Osteocyte (in vitro differentiated cells): ENCODE measurements around the gene AGPS. TPM values are rescaled to one million over a fixed set of nuclear protein-coding genes. Genes with fewer than 3 reads are reported as not detected.
"Not testable (repeated sequence)": the region's sequence is repeated elsewhere in the genome, so short reads cannot be mapped to it uniquely, and the experiment has no call there.

Source experiments
- DNase-seq: peaks from one replicate; pipeline ENCODE4 v3.0.0; 2021; ENCODE audit warnings: mixed read lengths; ENCODE audit not compliant: unreplicated experiment; ENCODE audit errors: extremely low spot score
- H3K27ac Mint-ChIP-seq: one replicate; pipeline ENCODE4 v1.8.0; 2021; ENCODE audit warnings: mild to moderate bottlenecking, mixed read lengths; ENCODE audit not compliant: unreplicated experiment
- H3K27me3 Mint-ChIP-seq: one replicate; pipeline ENCODE4 v1.8.0; 2021; ENCODE audit warnings: mixed read lengths; ENCODE audit not compliant: unreplicated experiment
- H3K36me3 Mint-ChIP-seq: one replicate; pipeline ENCODE4 v1.8.0; 2021; ENCODE audit warnings: mixed read lengths; ENCODE audit not compliant: unreplicated experiment
- H3K4me1 Mint-ChIP-seq: one replicate; pipeline ENCODE4 v1.8.0; 2021; ENCODE audit warnings: mixed read lengths; ENCODE audit not compliant: unreplicated experiment
- H3K4me3 Mint-ChIP-seq: one replicate; pipeline ENCODE4 v1.8.0; 2021; ENCODE audit warnings: mild to moderate bottlenecking, moderate library complexity, mixed read lengths; ENCODE audit not compliant: unreplicated experiment
- H3K9me3 Mint-ChIP-seq: one replicate; pipeline ENCODE4 v1.8.0; 2021; ENCODE audit warnings: mixed read lengths; ENCODE audit not compliant: unreplicated experiment
- total RNA-seq: library from RNA; stranded (reverse); gene quantifications from 2 replicates; pipeline ENCODE4 v1.2.1, GENCODE V29; 2021
- TF ChIP-seq, protein P1 (sequence below): fragments of 200-600 bp; sonication (generic); IDR thresholded peaks from 2 replicates; pipeline ENCODE4 v1.5.0; 2021; ENCODE audit warnings: antibody characterized with exemption, mild to moderate bottlenecking, moderate library complexity

Gene AGPS
- total RNA-seq, 1 donor from 2014 or later = 38.0 TPM

DNA sequence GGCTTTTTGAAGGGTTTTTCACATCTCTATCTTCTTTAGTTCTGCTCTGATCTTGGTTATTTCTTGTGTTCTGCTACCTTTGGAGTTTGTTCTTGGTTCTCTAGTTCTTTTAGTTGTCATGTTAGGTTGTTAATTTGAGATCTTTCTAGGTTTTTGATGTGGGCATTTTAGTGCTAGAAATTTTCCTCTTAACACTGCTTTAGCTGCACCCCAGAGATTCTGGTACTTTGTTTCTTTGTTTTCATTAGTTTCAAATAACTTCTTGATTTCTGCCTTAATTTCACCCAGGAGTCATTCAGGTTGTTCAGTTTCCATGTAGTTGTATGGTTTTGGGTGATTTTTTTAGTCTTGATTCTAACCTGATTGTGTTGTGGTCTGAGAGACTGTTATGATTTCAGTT is 34.7 kb downstream of the AGPS start:
- Mint-ChIP-seq H3K36me3 (peaks cover 38% of the 10 kb centered on the region), H3K4me3 (no peak overlapping the region), H3K27ac (no peak overlapping the region), H3K4me1 (peaks cover 5% of the 10 kb centered on the region), H3K27me3 (no peaks in the 10 kb centered on the region), H3K9me3 (peaks cover 43% of the 10 kb centered on the region)
- DNase-seq = no peak
- TF ChIP-seq, protein P1, sequence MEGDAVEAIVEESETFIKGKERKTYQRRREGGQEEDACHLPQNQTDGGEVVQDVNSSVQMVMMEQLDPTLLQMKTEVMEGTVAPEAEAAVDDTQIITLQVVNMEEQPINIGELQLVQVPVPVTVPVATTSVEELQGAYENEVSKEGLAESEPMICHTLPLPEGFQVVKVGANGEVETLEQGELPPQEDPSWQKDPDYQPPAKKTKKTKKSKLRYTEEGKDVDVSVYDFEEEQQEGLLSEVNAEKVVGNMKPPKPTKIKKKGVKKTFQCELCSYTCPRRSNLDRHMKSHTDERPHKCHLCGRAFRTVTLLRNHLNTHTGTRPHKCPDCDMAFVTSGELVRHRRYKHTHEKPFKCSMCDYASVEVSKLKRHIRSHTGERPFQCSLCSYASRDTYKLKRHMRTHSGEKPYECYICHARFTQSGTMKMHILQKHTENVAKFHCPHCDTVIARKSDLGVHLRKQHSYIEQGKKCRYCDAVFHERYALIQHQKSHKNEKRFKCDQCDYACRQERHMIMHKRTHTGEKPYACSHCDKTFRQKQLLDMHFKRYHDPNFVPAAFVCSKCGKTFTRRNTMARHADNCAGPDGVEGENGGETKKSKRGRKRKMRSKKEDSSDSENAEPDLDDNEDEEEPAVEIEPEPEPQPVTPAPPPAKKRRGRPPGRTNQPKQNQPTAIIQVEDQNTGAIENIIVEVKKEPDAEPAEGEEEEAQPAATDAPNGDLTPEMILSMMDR = no peak

DNA sequence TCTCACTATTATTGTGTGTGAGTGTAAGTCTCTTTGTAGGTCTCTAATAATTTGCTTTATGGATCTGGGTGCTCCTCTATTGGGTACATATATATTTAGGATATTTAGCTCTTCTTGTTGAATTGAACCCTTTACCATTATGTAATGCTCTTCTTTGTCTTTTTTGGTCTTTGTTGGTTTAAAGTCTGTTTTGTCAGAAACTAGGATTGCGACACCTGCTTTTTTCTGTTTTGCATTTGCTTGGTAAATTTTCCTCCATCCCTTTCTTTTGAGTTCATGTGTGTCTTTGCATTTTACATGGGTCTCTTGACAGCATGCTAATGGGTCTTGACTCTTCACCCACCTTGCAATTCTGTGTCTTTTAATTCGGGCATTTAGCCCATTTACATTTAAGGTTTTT is 35.4 kb downstream of the AGPS start:
- Mint-ChIP-seq H3K9me3 (peaks cover 43% of the 10 kb centered on the region), H3K36me3 (peaks cover 42% of the 10 kb centered on the region)
- not testable (repeated sequence) for H3K4me1 Mint-ChIP-seq, DNase-seq, H3K27me3 Mint-ChIP-seq, H3K27ac Mint-ChIP-seq, H3K4me3 Mint-ChIP-seq

DNA sequence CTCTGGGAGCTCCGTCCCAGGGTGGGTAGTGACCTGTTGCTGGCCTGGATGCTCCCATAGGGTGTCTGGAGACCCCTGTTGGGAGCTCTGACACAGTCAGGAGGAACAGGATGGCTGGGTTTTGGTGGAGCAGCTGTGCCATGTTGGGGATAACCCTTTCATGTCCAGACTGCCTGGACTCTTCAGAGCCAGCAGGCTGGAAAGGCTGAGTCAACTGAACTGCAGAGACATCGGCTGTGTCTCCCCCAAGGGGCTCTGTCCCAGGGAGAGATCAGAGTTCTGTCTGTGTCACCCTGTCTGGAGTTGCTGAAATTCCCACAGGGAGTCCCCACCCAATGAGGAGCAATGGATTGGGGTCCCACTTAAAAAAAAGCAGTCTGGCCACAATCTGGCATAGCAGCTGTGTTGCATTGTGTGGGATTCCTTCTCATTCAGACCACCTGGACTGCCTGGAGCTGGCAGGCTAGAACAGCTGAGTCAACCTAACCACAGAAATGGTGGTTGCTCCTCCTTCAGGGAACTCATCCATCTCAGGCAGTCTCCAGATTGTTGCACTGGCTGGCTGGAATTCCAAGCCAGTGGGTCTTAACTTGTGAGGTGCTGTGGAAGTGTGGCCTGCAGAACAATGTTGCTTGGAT is 37.2 kb downstream of the AGPS start:
- H3K36me3 Mint-ChIP-seq = peaks cover 48% of the 10 kb centered on the region
- H3K27ac Mint-ChIP-seq = peak overlapping the region; percentile 5
- peaks cover 5% of the 10 kb centered on the region for H3K4me1 Mint-ChIP-seq
- no peaks in the 10 kb centered on the region for H3K27me3 Mint-ChIP-seq
- H3K4me3 Mint-ChIP-seq = no peak overlapping the region
- DNase-seq = no peak
- TF ChIP-seq, protein P1 = no peak
- H3K9me3 Mint-ChIP-seq = peaks cover 55% of the 10 kb centered on the region

DNA sequence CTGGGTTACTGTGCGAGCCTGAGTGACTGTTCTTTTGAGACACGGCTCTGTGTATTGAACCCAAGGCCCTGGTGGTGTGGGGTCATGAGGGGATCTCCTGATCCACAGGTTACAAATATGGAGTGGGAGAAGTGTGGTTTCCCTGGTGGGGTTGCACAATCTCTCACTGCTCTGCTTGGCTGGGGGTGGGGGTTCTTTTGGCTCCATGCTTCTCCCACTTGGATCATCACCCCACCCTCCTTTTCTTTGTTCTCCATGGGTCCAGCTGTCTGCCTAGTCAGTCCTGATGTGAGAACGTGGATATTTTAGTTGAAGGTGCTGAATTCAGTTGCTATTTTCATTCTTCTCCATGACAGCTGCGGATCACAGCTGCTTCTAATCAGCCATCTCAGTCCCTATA is 37.8 kb downstream of the AGPS start:
- Mint-ChIP-seq H3K36me3 (peaks cover 48% of the 10 kb centered on the region), H3K27me3 (no peaks in the 10 kb centered on the region), H3K4me1 (peaks cover 5% of the 10 kb centered on the region), H3K4me3 (no peak overlapping the region), H3K9me3 (peaks cover 52% of the 10 kb centered on the region), H3K27ac (no peak overlapping the region)
- TF ChIP-seq, protein P1 = no peak
- no peak for DNase-seq

DNA sequence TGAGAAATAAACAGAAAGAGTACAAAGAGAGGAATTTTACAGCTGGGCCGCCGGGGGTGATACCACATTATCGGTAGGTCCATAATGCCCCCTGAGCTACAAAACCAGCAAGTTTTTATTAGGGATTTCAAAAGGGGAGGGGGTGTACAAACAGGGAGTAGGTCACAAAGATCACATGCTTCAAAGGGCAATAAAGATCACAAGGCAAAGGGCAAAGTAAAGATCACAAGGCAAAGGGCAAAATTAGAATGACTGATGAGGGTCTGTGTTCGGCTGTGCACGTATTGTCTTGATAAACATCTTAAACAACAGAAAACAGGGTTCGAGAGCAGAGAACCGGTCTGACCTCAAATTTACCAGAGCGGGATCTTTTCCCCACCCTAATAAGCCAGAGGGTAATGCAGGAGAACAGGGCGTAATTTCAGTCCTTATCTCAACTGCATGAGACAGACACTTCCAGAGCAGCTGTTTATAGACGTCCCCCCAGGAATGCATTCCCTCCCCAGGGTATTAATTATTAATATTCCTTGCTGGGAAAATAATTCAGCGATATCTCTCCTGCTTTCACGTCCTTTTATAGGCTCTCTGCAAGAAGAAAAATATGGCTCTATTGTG is 38.6 kb downstream of the AGPS start:
- H3K36me3 Mint-ChIP-seq = peaks cover 51% of the 10 kb centered on the region
- H3K27me3 Mint-ChIP-seq = not testable (repeated sequence)

DNA sequence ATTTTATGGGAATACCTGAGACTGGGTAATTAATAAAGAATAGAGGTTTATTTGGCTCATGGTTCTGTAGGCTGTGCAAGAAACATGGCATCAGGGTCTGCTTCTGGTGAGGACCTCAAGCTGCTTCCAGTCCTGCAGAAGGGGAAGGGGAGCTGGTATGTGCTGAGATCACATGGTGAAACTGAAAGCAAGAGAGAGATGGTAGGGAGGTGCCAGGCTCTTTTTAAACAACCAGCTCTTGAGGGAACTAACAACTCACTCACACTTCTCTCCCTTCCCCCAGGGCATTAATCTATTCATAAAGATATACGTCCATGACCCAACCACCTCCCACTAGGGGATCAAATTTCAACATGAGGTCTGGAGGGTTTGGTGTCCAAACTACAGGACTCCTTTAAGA is 40.1 kb downstream of the AGPS start:
- H3K9me3 Mint-ChIP-seq = peaks cover 31% of the 10 kb centered on the region
- H3K36me3 Mint-ChIP-seq = peaks cover 44% of the 10 kb centered on the region
- no peak overlapping the region for H3K27ac Mint-ChIP-seq
- H3K4me3 Mint-ChIP-seq = no peak overlapping the region
- DNase-seq = no peak
- H3K27me3 Mint-ChIP-seq = no peaks in the 10 kb centered on the region
- peaks cover 5% of the 10 kb centered on the region for H3K4me1 Mint-ChIP-seq
- TF ChIP-seq, protein P1 = no peak

More for the DNA sequence above, 38.6 kb downstream of the AGPS start:
- not testable (repeated sequence) for H3K4me3 Mint-ChIP-seq, H3K27ac Mint-ChIP-seq, DNase-seq, H3K4me1 Mint-ChIP-seq
- H3K9me3 Mint-ChIP-seq = peaks cover 45% of the 10 kb centered on the region
